NCI-H2227 (cell line): ENCODE measurements around the gene NXN.
"Not testable (repeated sequence)": the region's sequence is repeated elsewhere in the genome, so short reads cannot be mapped to it uniquely, and the experiment has no call there.

Experiments
- DNase-seq: peaks from one replicate; lab custom pipeline; 2025; ENCODE audit not compliant: unreplicated experiment; lab: John Stamatoyannopoulos, UW

Gene NXN

DNA sequence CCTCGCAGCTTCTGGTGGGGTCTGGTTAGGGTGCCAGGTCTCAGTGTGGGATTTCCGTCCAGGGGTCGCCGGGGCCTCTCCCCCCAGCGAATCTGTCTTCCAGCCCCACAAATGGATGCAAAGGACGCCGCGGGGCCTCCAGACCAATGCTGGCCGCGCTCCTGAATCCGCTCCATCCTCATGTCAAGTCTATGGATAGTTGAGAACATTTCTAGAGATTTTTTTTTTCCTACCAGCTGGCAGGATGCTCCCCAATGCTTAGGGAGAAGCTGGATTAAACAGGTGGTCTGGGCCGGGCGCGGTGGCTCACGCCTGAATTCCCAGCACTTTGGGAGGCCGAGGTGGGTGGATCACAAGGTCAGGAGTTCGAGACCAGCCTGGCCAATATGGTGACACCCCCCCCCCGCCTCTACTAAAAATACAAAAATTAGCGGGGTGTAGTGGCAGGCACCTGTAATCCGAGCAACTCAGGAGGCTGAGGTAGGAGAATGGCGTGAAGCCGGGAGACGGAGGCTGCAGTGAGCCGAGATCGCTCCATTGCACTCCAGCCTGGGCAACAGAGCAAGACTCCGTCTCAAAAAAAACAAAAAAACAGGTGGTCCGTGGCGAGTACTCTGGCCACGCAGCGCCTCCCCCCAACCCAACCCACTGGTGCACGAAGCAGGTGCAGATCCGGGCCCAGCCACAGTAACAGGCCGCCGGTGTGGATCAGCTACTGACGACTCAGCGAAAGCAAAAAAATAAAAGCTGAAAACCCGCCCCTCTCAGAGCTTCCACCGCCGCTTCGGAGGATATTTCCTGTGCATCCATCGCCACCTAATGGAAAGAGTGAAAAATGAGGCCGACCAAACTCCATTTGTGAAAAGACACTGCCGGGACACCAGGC is 1.1 kb upstream of the NXN start:
- peak; percentile 90 for DNase-seq

DNA sequence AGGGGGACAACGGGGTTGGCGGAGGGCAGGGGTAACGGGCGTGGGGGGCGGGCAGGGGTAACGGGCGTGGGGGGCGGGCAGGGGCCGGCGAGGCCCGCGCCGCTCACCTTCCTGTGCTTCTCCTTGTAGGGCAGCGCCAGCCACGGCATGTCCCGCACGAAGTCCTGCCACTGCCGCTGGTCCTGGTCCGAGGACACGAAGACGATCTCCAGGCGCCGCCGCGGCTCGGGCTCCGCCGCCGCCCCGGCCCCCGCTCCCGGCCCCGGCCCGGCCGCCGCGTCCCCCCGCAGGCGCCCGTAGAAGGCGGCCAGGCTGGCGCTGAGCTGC is 401 bp downstream of the NXN start:
- no peak for DNase-seq

DNA sequence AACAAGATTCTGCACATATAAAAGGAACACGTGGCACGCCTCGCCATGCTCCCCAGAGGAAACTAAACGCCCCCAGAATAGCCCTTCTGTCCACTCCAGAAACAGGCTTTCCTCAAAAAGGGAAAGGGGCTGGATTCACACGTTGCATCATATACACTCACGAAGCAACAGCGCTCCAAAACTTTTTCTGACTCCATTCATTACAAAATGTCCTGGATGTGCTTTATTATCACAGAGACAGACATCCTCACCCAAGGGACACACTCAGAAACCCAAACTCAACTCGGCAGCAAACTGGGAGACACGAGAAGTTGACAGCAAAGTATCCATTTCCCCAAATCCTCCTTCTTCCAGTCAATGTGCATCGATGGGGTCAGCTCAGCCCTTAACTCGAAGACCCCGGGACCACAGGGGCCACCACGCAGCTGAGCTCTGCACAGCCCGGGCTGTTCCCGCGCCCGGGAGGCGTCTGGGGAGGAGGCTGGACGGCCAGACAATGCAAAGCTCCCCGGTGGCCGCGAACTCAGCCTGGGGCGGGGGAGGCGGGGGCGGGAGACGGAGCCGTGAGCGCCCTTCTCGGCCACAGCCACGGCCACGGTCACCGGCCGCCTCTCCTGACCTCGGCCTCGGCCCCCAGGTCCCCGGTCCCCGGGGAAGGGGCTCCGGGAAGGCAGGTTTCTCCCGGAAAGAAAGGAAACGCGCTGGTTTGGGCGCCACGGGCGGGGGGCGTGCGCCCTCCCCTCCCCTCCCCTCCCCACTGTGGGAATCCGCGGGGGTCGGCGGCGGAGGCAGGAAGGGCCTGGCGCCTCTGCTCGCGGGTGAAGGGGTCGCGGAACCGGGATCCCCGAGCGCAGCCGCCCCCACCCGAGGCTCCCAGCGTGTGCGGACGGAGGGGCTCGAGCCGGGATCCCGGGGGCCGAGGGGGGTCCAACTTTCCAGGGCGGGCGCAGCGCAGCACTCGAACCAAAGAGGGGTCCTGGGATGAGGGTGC is 1.2 kb downstream of the NXN start:
- peak; percentile 23 for DNase-seq

DNA sequence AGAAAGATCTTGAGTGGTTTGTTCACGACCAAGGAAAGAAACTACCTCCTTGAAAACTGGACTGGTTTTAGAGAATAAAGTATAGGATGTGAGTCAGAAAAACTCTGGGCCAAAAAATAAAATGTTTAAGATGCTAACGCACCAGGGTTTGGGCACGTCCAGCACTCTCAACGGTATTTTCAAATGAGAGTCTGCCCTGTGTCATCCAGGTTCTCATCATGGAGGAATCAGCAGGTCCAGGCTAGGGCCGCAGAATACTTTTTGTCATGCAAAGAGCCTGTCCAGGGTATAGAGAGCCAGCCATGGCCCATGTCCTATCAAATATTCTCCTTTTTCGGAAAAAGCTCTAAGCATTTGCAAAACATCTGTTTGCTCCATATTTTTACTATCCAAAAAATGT is 2.4 kb downstream of the NXN start:
- no peak for DNase-seq

GRCh38 chr17:976312-976711 is 3.3 kb downstream of the NXN start:
- no peak for DNase-seq

DNA sequence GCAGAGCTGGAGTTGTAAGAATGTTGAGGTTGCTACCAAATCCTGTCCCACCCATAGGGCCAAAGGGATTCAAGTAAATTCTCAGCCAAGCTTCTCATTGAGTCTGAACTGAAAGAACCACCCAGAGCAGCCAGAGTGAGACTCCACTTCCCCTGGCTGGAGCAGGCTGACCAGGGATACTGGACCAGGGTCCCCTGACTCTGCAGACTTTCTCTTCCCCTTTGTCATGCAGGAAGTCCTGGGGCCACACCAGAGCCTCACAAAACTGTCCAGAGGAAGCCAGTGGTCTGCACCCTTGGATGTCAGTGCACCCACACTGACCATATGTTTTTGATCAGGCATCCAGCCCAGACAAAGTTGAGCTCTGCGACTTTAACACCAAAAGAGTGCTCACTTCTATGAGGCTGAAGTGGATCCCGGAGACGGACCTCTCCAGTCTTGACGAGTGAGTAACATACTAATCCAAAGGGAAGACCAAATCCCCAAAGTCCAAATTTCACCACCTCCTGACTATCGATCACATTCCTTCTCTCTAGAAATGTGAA is 4.1 kb downstream of the NXN start:
- no peak for DNase-seq

DNA sequence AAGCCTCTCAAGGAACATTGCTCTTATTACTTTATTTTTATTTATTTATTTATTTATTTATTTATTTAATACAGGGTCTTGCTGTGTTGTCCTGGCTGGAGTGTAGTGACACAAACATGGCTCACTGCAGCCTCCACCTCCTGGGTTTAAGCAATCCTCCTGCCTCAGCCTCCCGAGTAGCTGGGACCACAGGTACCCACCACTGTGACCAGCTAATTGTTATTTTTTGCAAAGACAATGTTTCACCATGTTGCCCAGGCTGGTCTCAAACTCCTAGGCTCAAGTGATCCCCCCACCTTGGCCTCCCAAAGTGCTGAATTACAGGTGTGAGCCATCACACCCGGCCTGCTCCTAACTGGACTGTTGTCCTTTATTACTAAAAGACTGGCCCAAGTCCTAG is 4.8 kb downstream of the NXN start:
- not testable (repeated sequence) for DNase-seq

- DNase-seq: no peak
Measured at GRCh38 chr17:973053-973452, 6.5 kb downstream of the NXN start.

- DNase-seq: not testable (repeated sequence)
Measured at GRCh38 chr17:971861-972260, 7.7 kb downstream of the NXN start.

DNA sequence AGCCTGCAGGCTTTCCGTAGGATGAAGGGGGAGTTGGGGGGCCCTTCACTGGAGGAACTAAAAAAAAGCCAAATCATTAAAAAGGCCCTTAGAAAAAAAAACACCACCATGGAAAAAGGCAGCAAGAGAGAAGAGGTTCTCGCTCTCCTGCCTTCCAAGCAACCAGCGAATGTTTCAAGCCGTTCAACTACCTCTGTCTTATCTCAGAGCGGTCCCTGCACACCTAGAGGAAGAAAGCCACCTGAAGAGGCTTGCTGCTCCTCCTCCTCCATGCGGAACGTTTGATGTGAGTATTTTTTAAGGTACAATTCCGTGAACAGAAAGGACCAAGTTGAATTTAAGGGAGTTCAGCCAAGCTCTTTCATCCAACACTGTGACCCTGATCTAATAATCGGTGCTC is 9.2 kb downstream of the NXN start:
- DNase-seq: no peak

- DNase-seq: peak; percentile 53
Measured at GRCh38 chr17:969811-970355, 9.7 kb downstream of the NXN start.

GRCh38 chr17:968812-969730 is 10.5 kb downstream of the NXN start:
- peak; percentile 24 for DNase-seq

- no peak for DNase-seq
Measured at GRCh38 chr17:967122-967521, 12.5 kb downstream of the NXN start.

GRCh38 chr17:965311-965989 is 14.1 kb downstream of the NXN start:
- no peak for DNase-seq

- DNase-seq: peak; percentile 30
Measured at GRCh38 chr17:964876-965275, 14.7 kb downstream of the NXN start.

DNA sequence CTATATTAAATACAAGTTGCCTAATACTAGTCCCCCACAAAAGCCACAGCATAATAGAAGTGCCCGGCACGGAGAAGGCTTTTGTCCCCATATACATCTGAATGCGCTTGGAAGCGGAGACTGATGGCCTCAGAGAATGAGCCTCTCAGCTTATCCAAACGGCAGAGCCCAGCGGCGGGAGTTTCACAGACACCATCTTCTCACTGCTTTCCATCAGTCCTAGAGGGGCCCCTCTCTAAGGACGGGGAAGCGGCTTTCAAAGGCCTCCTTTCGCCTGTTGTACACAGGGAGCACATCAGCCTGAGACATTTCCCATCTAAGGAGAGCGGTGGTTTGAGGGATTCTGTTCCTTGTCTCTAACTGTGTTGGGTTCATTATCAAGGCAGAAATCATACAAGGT is 16.9 kb downstream of the NXN start:
- DNase-seq: no peak

- no peak for DNase-seq
Measured at GRCh38 chr17:962166-962565, 17.4 kb downstream of the NXN start.

DNA sequence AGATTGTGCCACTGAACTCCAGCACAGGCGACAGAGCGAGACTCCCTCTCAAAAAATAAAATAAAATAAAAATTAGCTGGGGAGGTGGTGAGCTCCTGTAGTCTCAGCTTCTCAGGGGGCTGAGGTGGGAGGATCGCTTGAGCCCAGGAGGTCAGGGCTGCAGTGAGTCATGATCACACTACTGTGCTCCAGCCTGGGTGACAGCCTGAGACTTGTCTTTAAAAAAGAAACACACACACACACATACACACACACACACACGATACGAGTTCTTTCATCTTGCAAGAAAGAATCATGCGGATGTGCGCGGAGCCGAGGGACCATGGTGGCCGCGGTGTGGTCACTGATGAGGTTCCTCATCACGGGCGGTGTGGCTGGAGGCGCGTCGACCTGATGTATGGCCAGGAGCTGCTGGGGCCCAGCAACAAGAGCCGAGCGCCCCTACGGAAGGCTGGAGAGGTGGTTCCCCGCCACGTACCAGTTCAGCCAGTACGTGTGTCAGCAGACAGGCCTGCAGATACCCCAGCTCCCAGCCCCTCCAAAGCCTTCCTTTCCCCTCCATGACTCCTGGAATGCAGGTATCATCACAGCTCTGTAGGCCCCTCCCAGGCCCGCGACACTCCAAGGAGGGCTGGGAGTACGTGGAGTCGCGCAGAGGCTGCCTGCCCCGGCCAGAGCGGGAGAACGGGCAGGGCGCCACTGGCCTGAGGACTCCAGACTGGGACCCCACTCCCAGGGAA is 20.7 kb downstream of the NXN start:
- DNase-seq: no peak

DNA sequence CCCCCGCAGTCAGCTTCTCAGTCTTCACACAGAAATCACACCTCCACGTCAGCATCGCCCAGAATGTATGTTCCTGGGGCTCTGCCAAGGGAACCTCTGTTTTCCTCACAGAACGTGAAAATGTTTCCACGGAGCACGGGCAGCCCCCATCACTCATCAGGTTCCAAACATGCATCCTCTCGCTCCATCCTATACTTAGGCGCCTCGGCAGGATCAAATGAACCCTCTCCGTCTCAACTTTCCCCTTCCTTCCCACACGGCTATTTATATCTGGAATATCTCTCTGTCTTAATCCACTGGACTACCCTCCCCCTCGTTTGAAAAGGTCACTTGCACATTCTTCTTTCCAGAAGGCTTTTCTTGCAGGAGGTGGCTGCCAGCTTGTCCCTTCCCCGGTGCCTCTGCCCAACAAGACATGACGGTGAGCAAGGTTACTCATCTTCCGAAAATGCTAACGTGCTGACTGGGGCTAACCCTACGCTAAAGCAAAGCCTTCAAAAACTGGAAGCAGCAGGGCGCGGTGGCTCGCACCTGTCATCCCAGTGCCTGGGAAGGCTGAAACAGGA is 21.6 kb downstream of the NXN start:
- no peak for DNase-seq
